Neural progenitor cell (in vitro differentiated cells): Measurements from ENCODE around the gene SERGEF. TPM values are rescaled to one million over a fixed set of nuclear protein-coding genes. Genes with fewer than 3 reads are reported as not detected.
A peak's percentile ranks its signal among the peaks of the same experiment; 100 is the strongest.

Experiments used
- DNase-seq: peaks from one replicate; pipeline ENCODE4 v3.0.0-alpha.2; 2016; ENCODE audit warnings: low spot score
- H2AFZ ChIP-seq: fragments of 200-600 bp; sonication (generic); replicated peaks from 2 replicates; pipeline ENCODE4 v1.6.1; 2016; ENCODE audit warnings: antibody characterized with exemption
- H3F3A ChIP-seq: fragments of 200-600 bp; sonication (generic); 2 replicates; pipeline ENCODE4 v1.6.1; 2016; ENCODE audit warnings: antibody characterized with exemption, low read depth
- H3K27ac ChIP-seq: fragments of 200-600 bp; sonication (generic); 2 replicates; pipeline ENCODE4 v1.5.1; 2016; ENCODE audit warnings: mild to moderate bottlenecking
- H3K27me3 ChIP-seq: fragments of 200-600 bp; sonication (generic); 2 replicates; pipeline ENCODE4 v1.6.1; 2016; ENCODE audit warnings: mild to moderate bottlenecking, moderate library complexity
- H3K36me3 ChIP-seq: fragments of 200-600 bp; sonication (generic); 2 replicates; pipeline ENCODE4 v1.5.1; 2016
- H3K4me1 ChIP-seq: fragments of 200-600 bp; sonication (generic); 2 replicates; pipeline ENCODE4 v1.6.1; 2016; ENCODE audit warnings: mixed run types
- H3K4me2 ChIP-seq: fragments of 200-600 bp; sonication (generic); 2 replicates; pipeline ENCODE4 v1.6.1; 2016
- H3K4me3 ChIP-seq: fragments of 200-600 bp; sonication (generic); 2 replicates; pipeline ENCODE4 v1.5.1; 2016
- H3K79me2 ChIP-seq: fragments of 200-600 bp; sonication (generic); 2 replicates; pipeline ENCODE4 v1.6.1; 2016; ENCODE audit warnings: low read depth
- H3K9ac ChIP-seq: fragments of 200-600 bp; sonication (generic); 2 replicates; pipeline ENCODE4 v1.6.1; 2016
- H3K9me3 ChIP-seq: fragments of 200-600 bp; sonication (generic); 2 replicates; pipeline ENCODE4 v1.5.1; 2016; ENCODE audit warnings: low read depth
- H4K20me1 ChIP-seq: fragments of 200-600 bp; sonication (generic); 2 replicates; pipeline ENCODE4 v1.6.1; 2016; ENCODE audit warnings: low read depth
- H3K27ac Mint-ChIP-seq: 3 replicates; pipeline ENCODE4 v1.8.0; 2021; ENCODE audit warnings: mixed read lengths
- H3K27me3 Mint-ChIP-seq: 2 replicates; pipeline ENCODE4 v1.8.0; 2022; ENCODE audit warnings: low read depth, mild to moderate bottlenecking, inconsistent platforms, moderate library complexity, mixed read lengths; ENCODE audit not compliant: insufficient read depth
- H3K36me3 Mint-ChIP-seq: 3 replicates; pipeline ENCODE4 v1.8.0; 2021; ENCODE audit warnings: mixed read lengths
- H3K4me1 Mint-ChIP-seq: 3 replicates; pipeline ENCODE4 v1.8.0; 2021; ENCODE audit warnings: mixed read lengths
- H3K4me3 Mint-ChIP-seq: 3 replicates; pipeline ENCODE4 v1.8.0; 2021; ENCODE audit warnings: mild to moderate bottlenecking, moderate library complexity, mixed read lengths
- H3K9me3 Mint-ChIP-seq: 3 replicates; pipeline ENCODE4 v1.8.0; 2020; ENCODE audit warnings: mixed read lengths
- EZH2 ChIP-seq: fragments of 200-600 bp; sonication (generic); IDR thresholded peaks from 2 replicates; pipeline ENCODE4 v1.6.1; 2017; ENCODE audit warnings: antibody characterized with exemption, mild to moderate bottlenecking, moderate library complexity
- EZH2phosphoT487 ChIP-seq: fragments of 200-600 bp; sonication (generic); IDR thresholded peaks from 2 replicates; pipeline ENCODE4 v1.6.1; 2017; ENCODE audit warnings: antibody characterized with exemption
- total RNA-seq: library from RNA; depleted of rRNA; stranded (reverse); fragments of >200 nt; gene quantifications from 2 replicates; pipeline ENCODE4 v1.2.3, GENCODE V29; 2015; ENCODE audit warnings: low replicate concordance
- TF ChIP-seq, protein P1 (sequence below): fragments of 200-600 bp; sonication (generic); IDR thresholded peaks from 2 replicates; pipeline ENCODE4 v1.5.1; 2017; ENCODE audit warnings: antibody characterized with exemption, mild to moderate bottlenecking

Gene SERGEF
- total RNA-seq, 1 donor from 2014 or later: 35.1 TPM

GRCh38 chr11:17831228-17831627 is 181.6 kb downstream of the SERGEF start:
- TF ChIP-seq EZH2phosphoT487 (no peak), EZH2 (no peak)
- TF ChIP-seq, protein P1, sequence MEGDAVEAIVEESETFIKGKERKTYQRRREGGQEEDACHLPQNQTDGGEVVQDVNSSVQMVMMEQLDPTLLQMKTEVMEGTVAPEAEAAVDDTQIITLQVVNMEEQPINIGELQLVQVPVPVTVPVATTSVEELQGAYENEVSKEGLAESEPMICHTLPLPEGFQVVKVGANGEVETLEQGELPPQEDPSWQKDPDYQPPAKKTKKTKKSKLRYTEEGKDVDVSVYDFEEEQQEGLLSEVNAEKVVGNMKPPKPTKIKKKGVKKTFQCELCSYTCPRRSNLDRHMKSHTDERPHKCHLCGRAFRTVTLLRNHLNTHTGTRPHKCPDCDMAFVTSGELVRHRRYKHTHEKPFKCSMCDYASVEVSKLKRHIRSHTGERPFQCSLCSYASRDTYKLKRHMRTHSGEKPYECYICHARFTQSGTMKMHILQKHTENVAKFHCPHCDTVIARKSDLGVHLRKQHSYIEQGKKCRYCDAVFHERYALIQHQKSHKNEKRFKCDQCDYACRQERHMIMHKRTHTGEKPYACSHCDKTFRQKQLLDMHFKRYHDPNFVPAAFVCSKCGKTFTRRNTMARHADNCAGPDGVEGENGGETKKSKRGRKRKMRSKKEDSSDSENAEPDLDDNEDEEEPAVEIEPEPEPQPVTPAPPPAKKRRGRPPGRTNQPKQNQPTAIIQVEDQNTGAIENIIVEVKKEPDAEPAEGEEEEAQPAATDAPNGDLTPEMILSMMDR: no peak

DNA sequence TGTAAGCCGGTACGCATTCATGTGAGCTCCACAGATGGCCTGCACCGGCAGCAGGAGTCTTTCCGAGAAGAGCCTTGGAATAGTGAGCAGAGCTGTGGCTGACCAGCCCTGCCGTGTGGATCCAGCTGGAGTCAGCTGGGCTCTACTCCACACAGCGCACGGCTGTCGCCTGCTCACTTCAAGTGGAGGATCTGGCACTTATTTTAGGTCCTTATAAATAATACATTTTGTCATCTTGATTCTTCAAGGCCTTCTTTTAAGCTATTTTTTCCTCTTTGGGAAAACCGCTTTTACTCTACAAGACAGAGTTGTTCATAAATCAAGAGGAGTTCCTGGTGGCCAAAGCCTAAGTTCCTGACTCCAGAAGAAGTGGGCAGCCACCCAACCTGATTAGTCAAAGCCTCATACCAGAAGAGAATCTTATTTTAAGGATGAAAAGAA is 184.5 kb downstream of the SERGEF start:
- H3K79me2 ChIP-seq: no peaks in the 10 kb centered on the region
- no peak overlapping the region for H3K27ac ChIP-seq
- no peak overlapping the region for H2AFZ ChIP-seq
- Mint-ChIP-seq H3K4me1 (no peaks in the 10 kb centered on the region), H3K36me3 (no peaks in the 10 kb centered on the region), H3K27ac (no peak overlapping the region), H3K4me3 (no peak overlapping the region), H3K27me3 (no peaks in the 10 kb centered on the region), H3K9me3 (no peaks in the 10 kb centered on the region)
- no peaks in the 10 kb centered on the region for H4K20me1 ChIP-seq
- no peaks in the 10 kb centered on the region for H3K27me3 ChIP-seq
- no peaks in the 10 kb centered on the region for H3F3A ChIP-seq
- H3K9me3 ChIP-seq: no peaks in the 10 kb centered on the region
- no peak overlapping the region for H3K4me3 ChIP-seq
- peaks cover 7% of the 10 kb centered on the region for H3K4me1 ChIP-seq
- no peak overlapping the region for H3K4me2 ChIP-seq
- no peak for DNase-seq
- TF ChIP-seq EZH2phosphoT487 (no peak), EZH2 (no peak)
- TF ChIP-seq, protein P1: no peak
- no peaks in the 10 kb centered on the region for H3K36me3 ChIP-seq
- H3K9ac ChIP-seq: no peak overlapping the region

More at GRCh38 chr11:17831228-17831627, 181.6 kb downstream of the SERGEF start:
- H3K27ac Mint-ChIP-seq: no peak overlapping the region
- no peaks in the 10 kb centered on the region for H3F3A ChIP-seq
- H3K27ac ChIP-seq: no peak overlapping the region
- no peaks in the 10 kb centered on the region for H3K36me3 ChIP-seq
- no peaks in the 10 kb centered on the region for H3K4me1 Mint-ChIP-seq
- no peaks in the 10 kb centered on the region for H3K79me2 ChIP-seq
- H4K20me1 ChIP-seq: no peaks in the 10 kb centered on the region
- H3K9me3 Mint-ChIP-seq: no peaks in the 10 kb centered on the region
- peaks cover 2% of the 10 kb centered on the region for H3K27me3 Mint-ChIP-seq
- H3K9ac ChIP-seq: no peak overlapping the region
- peaks cover 2% of the 10 kb centered on the region for H3K4me1 ChIP-seq
- no peak overlapping the region for H3K4me2 ChIP-seq
- H3K27me3 ChIP-seq: no peaks in the 10 kb centered on the region
- H3K4me3 Mint-ChIP-seq: no peak overlapping the region
- no peak overlapping the region for H3K4me3 ChIP-seq
- no peak overlapping the region for H2AFZ ChIP-seq
- no peaks in the 10 kb centered on the region for H3K9me3 ChIP-seq
- no peaks in the 10 kb centered on the region for H3K36me3 Mint-ChIP-seq
- DNase-seq: no peak

GRCh38 chr11:17827006-17827405 is 185.8 kb downstream of the SERGEF start:
- Histone ChIP-seq H3K9ac (no peak overlapping the region), H3K4me2 (no peak overlapping the region), H3K27me3 (no peaks in the 10 kb centered on the region), H2AFZ (no peak overlapping the region), H3K9me3 (no peaks in the 10 kb centered on the region), H4K20me1 (no peaks in the 10 kb centered on the region), H3K79me2 (no peaks in the 10 kb centered on the region), H3K27ac (no peak overlapping the region), H3F3A (no peaks in the 10 kb centered on the region), H3K4me3 (no peak overlapping the region), H3K4me1 (peaks cover 7% of the 10 kb centered on the region), H3K36me3 (no peaks in the 10 kb centered on the region)
- no peaks in the 10 kb centered on the region for H3K36me3 Mint-ChIP-seq
- no peak overlapping the region for H3K4me3 Mint-ChIP-seq
- no peak for TF ChIP-seq EZH2phosphoT487
- TF ChIP-seq, protein P1: peak; percentile 68
- no peaks in the 10 kb centered on the region for H3K9me3 Mint-ChIP-seq
- H3K27ac Mint-ChIP-seq: no peak overlapping the region
- H3K4me1 Mint-ChIP-seq: no peaks in the 10 kb centered on the region
- H3K27me3 Mint-ChIP-seq: no peaks in the 10 kb centered on the region
- peak; percentile 62 for DNase-seq
